NB4 (cell line): ENCODE data around the gene ERBB4.

ENCODE experiments used
- CTCF ChIP-seq: IDR thresholded peaks from one replicate; pipeline ENCODE4 v1.5.1; 2012; ENCODE audit warnings: low read depth, low read length
- MAX ChIP-seq: IDR thresholded peaks from 2 replicates; pipeline ENCODE4 v1.6.1; 2011; ENCODE audit warnings: low read depth, low read length
- POLR2A ChIP-seq: IDR thresholded peaks from 2 replicates; pipeline ENCODE4 v1.6.1; 2011; ENCODE audit warnings: mild to moderate bottlenecking; ENCODE audit not compliant: insufficient read length; ENCODE audit errors: extremely low read depth

DNA sequence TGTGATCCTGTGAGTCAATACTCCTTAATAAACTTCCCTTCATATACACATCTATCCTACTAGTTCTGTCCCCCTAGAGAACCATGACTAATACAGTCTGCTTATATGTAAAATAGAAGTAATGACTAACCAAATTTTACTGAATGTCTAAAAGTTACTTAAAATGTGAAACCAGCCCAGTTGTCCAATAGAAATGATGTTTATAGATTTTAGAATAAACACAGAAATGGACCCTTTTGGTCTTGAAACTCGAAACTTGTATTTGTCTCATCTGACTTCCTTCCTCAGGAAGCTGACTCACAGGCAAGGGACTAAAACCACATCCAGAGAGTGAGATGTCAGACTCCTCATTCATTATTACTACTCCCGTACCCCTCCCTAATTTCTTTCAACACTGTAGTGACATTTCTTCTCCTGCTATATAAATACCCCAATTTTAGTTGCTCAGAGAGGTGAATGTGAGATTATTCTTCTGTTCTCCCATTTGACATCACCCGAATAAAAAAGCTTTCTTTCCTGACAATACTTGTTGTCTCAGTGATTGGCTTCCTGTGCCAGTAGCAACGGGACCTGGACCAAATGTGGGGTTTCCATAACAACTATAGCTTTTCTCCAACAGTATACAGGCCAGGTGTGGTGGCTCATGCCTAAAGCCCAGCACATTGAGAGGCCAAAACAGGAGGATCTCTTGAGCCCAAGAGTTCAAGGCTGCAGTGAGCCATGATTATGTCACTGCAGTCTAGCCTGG lies 486.0 kb downstream of the ERBB4 start:
- TF ChIP-seq CTCF: no peak
- TF ChIP-seq POLR2A: no peak
- no peak for TF ChIP-seq MAX
